ENCODE data around the gene POLRMT. TPM values are rescaled to one million over a fixed set of nuclear protein-coding genes. Genes with fewer than 3 reads are reported as not detected.

POLRMT gene
- total and polyA plus RNA-seq, 12 donors: 26.3 to 371 (median 43.8) TPM

DNA sequence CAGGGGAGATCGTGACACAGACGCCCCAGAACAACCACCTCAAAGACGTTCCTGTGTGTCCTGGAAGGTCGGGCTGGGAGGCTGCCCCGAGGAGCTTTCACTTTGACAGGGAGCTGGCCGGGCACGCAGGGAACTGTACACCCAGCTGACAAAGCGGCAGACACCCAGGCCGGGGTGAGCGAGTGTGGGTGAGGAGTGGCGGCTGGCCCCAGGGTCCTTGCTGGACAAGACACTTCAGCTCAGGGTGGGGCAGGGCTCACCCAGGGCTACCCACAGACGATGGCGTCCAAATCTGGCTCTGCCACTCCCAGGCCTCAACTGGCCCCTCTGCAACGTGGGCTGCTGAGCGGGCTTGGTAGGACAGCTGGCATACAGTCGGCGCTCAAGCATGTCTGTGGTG is 8.4 kb upstream of the POLRMT start:
- intact Hi-C loops (cut with DNase I): no loop called here
- peaks cover 5 to 7% of the 10 kb centered on the region in 2 donors for H3K4me1 ChIP-seq (replicated peaks in 1 of 2)
- DNase-seq: no peak
- no peak overlapping the region for H3K27ac ChIP-seq
- no peak for TF ChIP-seq POLR2A (IDR thresholded peaks at IDR 0.05)
- TF ChIP-seq CTCF (IDR thresholded peaks at IDR 0.05): no peak
- peaks cover 0 to 6% of the 10 kb centered on the region in 2 donors for H3K36me3 ChIP-seq (replicated peaks in 1 of 2)
- H3K9me3 ChIP-seq (replicated peaks in 1 of 3): no peaks in the 10 kb centered on the region
- no peaks in the 10 kb centered on the region for H3K27me3 ChIP-seq
- 76 to 86% (median 84%) methylated on average over 10 to 17 of the region's 17 CpGs for WGBS, 4 donors
- no peak overlapping the region for H3K4me3 ChIP-seq

- TF ChIP-seq CTCF (IDR thresholded peaks at IDR 0.05): no peak
- TF ChIP-seq POLR2A (IDR thresholded peaks at IDR 0.05): no peak
- Histone ChIP-seq H3K4me3 (no peak overlapping the region), H3K27ac (no peak overlapping the region), H3K36me3 (replicated peaks in 1 of 2) (no peaks in the 10 kb centered on the region), H3K27me3 (no peaks in the 10 kb centered on the region), H3K4me1 (replicated peaks in 1 of 2) (peaks cover 5 to 7% of the 10 kb centered on the region in 2 donors), H3K9me3 (replicated peaks in 1 of 3) (no peaks in the 10 kb centered on the region)
- intact Hi-C loops (cut with DNase I): no loop called here
- DNase-seq: no peak
- WGBS, 4 donors: 65 to 92% (median 89%) methylated on average over 4 to 29 of the region's 31 CpGs
These were observed 7.4 kb upstream of the POLRMT start for GRCh38 chr19:640606-641189.

- Histone ChIP-seq H3K36me3 (replicated peaks in 1 of 2) (no peaks in the 10 kb centered on the region), H3K4me3 (peak overlapping the region in 1 of 4 donors; percentile 63), H3K27ac (peak overlapping the region in 1 of 5 donors; percentile 55), H3K9me3 (replicated peaks in 1 of 3) (no peaks in the 10 kb centered on the region), H3K4me1 (replicated peaks in 1 of 2) (peaks cover 5 to 7% of the 10 kb centered on the region in 2 donors), H3K27me3 (no peaks in the 10 kb centered on the region)
- intact Hi-C loops (cut with DNase I): no loop called here
- no peak for DNase-seq
- WGBS, 4 donors: 37 to 90% (median 61%) methylated on average over 2 to 25 of the region's 25 CpGs
- TF ChIP-seq POLR2A (IDR thresholded peaks at IDR 0.05) (no peak), CTCF (IDR thresholded peaks at IDR 0.05) (no peak)
These were observed 6.8 kb upstream of the POLRMT start for GRCh38 chr19:640161-640558.

DNA sequence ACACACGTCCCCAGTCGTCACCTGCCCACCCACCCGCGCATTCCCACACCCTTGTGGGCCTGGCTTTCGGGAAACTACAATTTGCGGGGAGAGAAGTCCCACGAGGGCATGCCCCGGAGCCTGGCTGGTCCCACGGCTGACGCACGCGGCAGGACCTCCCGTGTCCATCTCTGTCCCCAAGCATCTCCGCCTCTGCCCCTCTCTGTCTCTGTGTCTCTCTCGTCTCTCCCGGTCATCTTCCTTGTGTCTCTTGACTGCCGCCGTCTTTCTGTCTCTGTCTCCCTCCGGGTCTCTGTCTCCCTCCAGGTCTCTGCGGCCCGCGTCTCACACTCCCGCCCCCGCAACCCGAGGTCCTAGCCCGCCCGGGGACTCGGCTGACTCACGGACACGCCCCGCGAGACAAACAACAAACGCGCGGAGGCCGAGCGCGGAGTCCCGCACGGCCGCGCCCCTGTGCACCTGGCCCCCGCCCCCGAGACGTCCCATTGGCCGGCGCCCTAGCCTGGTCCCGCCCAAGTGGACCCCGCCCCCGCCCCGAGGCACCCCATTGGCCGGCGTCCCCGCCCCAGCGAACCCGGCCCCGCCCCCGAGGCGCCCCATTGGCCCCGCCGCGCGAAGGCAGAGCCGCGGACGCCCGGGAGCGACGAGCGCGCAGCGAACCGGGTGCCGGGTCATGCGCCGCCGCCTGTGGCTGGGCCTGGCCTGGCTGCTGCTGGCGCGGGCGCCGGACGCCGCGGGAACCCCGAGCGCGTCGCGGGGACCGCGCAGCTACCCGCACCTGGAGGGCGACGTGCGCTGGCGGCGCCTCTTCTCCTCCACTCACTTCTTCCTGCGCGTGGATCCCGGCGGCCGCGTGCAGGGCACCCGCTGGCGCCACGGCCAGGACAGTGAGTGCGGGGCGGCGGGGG is 6.2 kb upstream of the POLRMT start, which contains the start of gene FGF22:
Gene FGF22, plus strand, starts transcription at position 627 of the 908 bp plus-strand sequence. Its CDS starts 47 bp downstream, at position 674.
- Histone ChIP-seq H3K9me3 (replicated peaks in 1 of 3) (no peaks in the 10 kb centered on the region), H3K36me3 (replicated peaks in 1 of 2) (no peaks in the 10 kb centered on the region), H3K27me3 (no peaks in the 10 kb centered on the region), H3K4me3 (peak within 1 kb of the TSS in 1 of 4 donors; percentile 63), H3K27ac (peak within 1 kb of the TSS in 1 of 5 donors; percentile 55), H3K4me1 (replicated peaks in 1 of 2) (peaks cover 5 to 8% of the 10 kb centered on the region in 2 donors)
- peak; percentile 91 to 96 (median 95) for DNase-seq
- intact Hi-C loops (cut with DNase I): no loop called here
- TF ChIP-seq POLR2A (IDR thresholded peaks at IDR 0.05) (no peak), CTCF (IDR thresholded peaks at IDR 0.05) (peak in 2 of 6 experiments; percentile 10 to 23)
- WGBS, 4 donors: 3 to 18% (median 6%) methylated on average over 21 to 109 of the region's 109 CpGs

All from adrenal gland (tissue), 12 donors.